Measurements from ENCODE around the gene INS.
"Not testable (repeated sequence)": the region's sequence is repeated elsewhere in the genome, so short reads cannot be mapped to it uniquely, and the experiment has no call there.

The INS gene

DNA sequence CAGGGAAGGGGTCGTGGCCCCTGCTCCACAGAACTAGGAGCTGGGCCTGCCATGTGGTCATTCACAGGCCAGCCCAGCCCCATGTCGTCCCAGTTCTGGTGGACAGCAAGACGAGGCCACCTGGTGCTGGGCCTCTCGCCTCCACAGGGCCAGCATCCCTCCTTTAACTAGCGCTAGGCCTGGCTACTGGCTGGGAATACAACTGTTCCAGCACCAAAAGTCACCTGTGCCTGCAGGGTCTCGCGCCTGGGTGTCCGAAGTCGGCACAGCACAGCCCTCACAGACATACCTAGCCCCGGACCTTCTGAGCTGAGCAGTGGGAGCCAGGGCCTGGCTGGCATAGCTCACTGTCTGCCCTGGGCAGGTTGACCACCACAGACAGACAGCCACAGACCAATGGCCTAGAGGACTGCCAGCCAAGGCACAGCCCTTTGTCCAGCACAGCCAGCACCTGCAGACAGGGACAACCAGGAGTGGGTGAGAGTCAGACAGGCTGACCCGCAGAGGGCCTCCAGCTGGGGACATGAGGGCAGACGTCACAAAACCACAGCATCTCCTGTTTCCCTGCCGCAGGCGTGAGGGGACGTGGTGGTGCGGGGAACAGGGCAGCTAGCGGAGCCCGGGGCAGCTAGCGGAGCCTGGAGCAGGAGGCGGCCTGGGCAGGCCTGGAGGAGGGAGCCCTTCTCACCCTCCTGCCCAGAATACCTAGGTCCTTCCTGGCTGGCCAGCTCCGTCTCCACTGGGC lies 37.8 kb upstream of the INS start:
- no peak for DNase-seq

DNA sequence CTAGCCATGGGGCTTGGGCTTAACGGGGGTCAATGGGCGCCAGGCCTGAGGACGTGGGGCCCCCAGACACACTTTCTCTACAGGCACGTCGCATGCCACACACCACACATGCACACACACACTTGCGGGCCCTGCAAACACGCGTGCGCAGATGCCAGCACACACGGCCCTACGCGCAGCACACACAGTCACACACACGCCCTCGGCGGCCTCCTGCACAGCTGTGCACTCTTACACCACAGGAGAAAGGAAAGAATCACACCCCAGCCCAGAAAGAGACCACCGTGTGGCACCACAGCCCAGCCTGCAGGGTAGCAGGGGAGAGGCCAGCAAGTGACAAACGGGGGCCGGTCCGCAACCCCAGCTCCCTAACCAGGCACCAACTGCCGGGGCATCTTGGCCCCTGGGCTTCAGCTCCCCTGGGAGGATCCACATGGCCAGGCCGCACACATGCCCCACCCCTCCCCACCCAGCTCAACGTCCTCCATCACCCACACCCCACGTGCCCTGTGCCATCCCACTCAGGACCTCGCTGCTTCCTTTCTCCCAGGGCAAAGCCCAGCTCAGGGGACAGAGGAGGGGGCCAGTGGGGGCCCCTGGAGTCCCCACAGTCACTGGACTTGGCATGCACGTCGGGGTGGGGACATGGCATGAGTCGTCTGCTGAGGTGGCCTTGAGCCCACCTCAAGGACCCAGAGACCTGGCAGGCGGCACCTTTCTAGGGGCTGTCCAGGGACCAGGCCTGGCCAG lies 36.9 kb upstream of the INS start:
- no peak for DNase-seq

- DNase-seq, result peak; percentile 76 to 90 (median 83)
Measured at GRCh38 chr11:2196970-2197770, 36.2 kb upstream of the INS start.

DNA sequence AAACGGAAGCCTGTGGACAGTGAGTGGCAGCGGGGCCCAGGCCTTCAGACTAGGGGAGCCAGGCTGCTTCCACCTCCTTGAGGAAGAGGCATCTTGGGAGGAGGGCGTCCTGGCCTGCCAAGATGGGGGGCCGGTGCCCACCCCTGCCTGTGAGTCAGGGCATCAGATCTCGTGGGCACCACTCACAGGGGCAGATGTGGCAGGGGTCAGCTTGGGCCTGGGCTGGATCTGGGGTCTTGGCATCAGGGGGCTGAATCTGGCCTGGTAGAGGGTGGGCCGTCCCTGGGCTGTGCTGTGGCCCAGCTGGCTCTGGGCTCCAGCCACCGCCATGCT lies 34.7 kb upstream of the INS start:
- DNase-seq, result no peak

- DNase-seq, result peak; percentile 48 to 78 (median 66)
Measured at GRCh38 chr11:2194877-2195755, 34.1 kb upstream of the INS start.

GRCh38 chr11:2193888-2194595 lies 33.0 kb upstream of the INS start:
- DNase-seq, result not testable (repeated sequence)

DNA sequence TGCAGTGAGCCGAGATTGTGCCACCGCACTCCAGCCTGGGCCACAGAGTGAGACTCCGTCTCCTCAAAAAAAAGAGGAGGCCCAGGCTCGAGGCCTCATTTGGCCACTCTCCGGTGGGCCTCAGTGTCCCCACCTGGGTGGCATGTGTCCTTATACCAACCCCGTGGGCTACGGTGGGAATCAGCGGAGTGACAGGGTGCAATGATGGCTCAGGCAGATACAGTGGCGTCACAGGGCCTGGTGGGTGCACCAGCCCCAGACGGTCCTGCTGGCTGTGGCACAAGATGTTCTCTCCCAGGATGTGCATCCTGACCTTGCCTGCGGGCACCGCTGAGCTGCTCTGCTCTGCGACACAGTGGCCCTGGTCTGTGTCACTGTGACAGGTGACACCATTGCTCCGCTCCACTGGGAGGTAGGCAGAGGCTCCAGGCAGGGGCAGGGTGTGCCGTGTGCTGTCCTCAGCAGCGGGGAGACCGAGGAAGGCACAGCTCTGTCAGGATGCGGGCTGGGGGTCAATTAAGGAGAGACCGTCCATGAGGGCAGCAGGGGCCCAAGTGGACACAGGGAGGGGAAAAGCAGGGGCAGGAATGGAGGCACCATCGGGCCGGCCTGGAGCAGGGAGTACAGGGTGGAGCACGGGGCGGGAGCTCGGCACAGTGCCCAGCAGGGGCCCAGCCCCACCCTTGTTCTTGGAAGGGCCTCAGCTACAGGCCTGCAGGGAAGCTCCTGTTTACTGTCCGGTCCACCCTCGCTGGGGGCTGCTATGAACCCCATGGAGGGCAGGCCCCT lies 32.3 kb upstream of the INS start:
- DNase-seq, result no peak

GRCh38 chr11:2192435-2192834 lies 31.4 kb upstream of the INS start:
- no peak for DNase-seq

DNA sequence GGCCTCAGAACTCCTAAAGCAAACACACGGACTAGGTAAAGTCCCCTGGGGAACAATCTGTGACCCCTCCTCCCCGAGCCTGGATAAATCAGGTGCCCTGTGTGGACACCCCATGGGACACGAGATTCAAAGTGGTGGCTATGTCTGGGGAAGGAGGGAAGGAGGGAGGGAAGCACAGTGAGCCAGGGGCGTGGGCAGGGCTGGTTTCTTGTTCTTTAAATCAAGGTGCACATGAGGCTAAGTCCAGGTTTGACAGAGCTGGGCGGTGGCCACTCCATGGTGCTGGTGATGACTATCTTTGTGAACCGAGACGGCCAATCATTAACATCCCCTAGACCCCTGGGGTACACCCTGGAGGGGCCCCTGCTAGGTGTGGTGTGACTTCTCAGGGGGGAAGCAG lies 30.9 kb upstream of the INS start:
- no peak for DNase-seq

- peak; percentile 62 to 77 (median 70) for DNase-seq
Measured at GRCh38 chr11:2190657-2191471, 29.9 kb upstream of the INS start.

DNA sequence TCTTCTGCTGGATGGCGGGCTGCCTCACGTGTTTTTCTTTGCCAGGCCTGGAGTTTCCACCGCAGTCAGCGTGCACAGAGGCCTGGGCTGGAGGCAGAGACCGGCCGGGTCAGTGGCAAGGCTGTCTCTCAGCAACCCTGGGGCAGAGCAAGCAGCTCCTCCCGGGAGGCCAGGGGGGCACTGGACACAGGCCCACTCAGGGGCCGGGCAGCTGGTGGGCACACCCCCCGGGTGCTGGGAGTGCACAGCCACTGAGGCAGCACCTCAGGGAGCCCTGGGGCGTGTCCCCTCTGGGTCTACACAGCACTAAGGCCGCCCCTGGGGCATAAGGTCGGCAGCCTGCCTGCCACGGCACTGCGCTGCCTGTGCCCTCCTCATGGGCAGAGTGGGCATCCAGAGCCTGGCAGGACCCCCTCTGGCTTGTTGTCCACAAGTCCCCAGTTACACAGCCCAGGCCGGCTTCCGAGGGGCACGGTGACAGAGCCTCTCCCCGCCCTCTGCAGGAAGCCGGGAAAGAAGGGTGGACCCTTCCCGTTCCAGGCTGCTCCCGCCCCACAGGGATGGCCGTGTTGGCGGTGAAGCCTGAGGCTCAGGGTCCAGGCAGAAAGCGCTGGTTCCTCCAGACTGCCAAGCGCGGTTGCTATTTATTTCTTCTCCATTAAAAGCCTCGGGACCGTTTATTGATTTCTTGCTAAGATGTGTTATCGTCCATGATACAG lies 29.1 kb upstream of the INS start:
- DNase-seq, result no peak

- no peak for DNase-seq
Measured at GRCh38 chr11:2188745-2189144, 27.7 kb upstream of the INS start.

GRCh38 chr11:2187280-2187707 lies 26.3 kb upstream of the INS start:
- no peak for DNase-seq

- peak; percentile 40 to 68 (median 64) for DNase-seq
Measured at GRCh38 chr11:2186669-2187279, 25.8 kb upstream of the INS start.

GRCh38 chr11:2185324-2186085 lies 24.5 kb upstream of the INS start:
- no peak for DNase-seq

- DNase-seq, result no peak
Measured at GRCh38 chr11:2182692-2183474, 21.9 kb upstream of the INS start.

GRCh38 chr11:2182075-2182474 lies 21.1 kb upstream of the INS start:
- no peak for DNase-seq
